ENCODE measurements around the gene YBEY. TPM values are rescaled to one million over a fixed set of nuclear protein-coding genes. Genes with fewer than 3 reads are reported as not detected.

The YBEY gene
- total RNA-seq, 2 donors from 2014 or later, result 8.0 to 12.4 TPM

DNA sequence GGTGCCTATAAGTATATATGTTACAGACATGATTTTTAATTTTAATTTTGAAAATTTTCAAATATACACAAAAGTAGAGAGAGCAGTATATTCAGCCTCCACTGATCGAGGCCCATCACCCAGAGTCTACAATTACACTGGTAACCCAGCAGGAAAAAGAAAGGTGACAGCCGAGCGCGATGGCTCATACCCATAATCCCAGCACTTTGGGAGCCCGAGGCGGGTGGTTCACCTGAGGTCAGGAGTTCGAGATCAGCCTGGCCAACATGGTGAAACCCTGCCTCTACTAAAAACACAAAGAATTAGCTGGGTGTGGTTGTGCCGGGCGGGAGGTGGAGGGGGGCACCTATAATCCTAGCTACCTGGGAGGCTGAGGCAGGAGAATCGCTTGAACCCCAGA is 1.4 kb downstream of the YBEY start:
- H3K27ac ChIP-seq, result peak overlapping the region; percentile 55
- H3K27me3 ChIP-seq, result no peaks in the 10 kb centered on the region
- H3K4me1 ChIP-seq, result peaks cover 29% of the 10 kb centered on the region
- no peak overlapping the region for H3K9ac ChIP-seq (ENCODE audit: low read depth in 2 of 2, low read length in 2 of 2)
- H3K9me3 ChIP-seq, result no peaks in the 10 kb centered on the region
- no peaks in the 10 kb centered on the region for H3K36me3 ChIP-seq
- intact Hi-C loops (cut with DNase I), result loop anchor here (5.0 kb wide), 1 partner anchor 35 kb away; the partner anchor contains the start of genes C21orf58 and PCNT
- no peak for DNase-seq
- TF ChIP-seq, protein P1, sequence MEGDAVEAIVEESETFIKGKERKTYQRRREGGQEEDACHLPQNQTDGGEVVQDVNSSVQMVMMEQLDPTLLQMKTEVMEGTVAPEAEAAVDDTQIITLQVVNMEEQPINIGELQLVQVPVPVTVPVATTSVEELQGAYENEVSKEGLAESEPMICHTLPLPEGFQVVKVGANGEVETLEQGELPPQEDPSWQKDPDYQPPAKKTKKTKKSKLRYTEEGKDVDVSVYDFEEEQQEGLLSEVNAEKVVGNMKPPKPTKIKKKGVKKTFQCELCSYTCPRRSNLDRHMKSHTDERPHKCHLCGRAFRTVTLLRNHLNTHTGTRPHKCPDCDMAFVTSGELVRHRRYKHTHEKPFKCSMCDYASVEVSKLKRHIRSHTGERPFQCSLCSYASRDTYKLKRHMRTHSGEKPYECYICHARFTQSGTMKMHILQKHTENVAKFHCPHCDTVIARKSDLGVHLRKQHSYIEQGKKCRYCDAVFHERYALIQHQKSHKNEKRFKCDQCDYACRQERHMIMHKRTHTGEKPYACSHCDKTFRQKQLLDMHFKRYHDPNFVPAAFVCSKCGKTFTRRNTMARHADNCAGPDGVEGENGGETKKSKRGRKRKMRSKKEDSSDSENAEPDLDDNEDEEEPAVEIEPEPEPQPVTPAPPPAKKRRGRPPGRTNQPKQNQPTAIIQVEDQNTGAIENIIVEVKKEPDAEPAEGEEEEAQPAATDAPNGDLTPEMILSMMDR (IDR thresholded peaks at IDR 0.05), result no peak
- no peak overlapping the region for H3K4me3 ChIP-seq

DNA sequence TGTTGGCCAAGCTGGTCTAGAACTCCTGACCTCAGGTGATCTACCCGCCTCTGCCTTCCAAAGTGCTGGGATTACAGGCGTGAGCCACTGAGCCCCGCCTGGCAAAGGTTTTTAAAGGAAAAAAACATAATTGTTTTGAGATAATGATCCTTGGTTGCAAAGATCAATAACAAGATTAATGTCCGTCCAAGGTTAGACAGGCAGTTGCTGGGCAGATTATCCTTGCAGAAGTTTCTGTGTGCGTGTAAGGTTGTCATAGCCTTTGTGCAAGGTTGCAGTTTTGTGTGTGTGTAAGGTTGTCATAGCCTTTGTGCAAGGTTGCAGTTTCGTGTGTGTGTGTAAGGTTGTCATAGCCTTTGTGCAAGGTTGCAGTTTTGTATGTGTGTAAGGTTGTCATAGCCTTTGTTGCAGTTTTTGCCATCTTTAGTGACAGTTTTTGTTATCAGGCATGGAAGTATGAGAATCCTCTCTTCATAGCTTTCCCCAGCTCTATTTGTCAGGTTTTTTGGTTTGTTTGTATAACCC is 3.6 kb downstream of the YBEY start:
- H3K27ac ChIP-seq, result no peak overlapping the region
- intact Hi-C loops (cut with DNase I), result loop anchor here (5.0 kb wide), 1 partner anchor 33 kb away; the partner anchor contains the start of genes C21orf58 and PCNT
- TF ChIP-seq, protein P1 (IDR thresholded peaks at IDR 0.05), result no peak
- no peak overlapping the region for H3K4me3 ChIP-seq
- no peaks in the 10 kb centered on the region for H3K36me3 ChIP-seq
- H3K27me3 ChIP-seq, result no peaks in the 10 kb centered on the region
- DNase-seq, result no peak
- H3K9me3 ChIP-seq, result no peaks in the 10 kb centered on the region
- no peak overlapping the region for H3K9ac ChIP-seq (ENCODE audit: low read depth in 2 of 2, low read length in 2 of 2)
- H3K4me1 ChIP-seq, result peaks cover 13% of the 10 kb centered on the region

DNA sequence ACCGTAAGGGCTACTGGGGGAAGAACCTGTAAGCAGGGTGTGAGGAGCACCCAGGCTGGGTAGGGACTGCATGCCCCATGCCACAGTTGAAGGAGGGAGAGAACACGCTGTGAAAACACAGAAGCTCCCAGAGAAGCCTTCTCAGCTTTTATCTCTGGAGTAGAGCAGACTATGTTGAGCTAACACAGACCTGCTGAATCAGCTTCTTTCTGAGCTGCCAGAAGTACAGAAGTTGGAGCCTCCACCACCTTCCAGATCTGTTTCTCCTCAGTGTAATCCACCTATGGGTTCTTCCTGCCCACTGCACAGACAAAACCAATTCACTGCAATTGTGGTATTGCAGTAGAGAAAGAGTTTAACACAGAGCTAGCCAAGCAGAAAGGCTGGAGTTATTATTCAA is 5.4 kb downstream of the YBEY start:
- Histone ChIP-seq H3K9me3 (no peaks in the 10 kb centered on the region), H3K27me3 (no peaks in the 10 kb centered on the region), H3K4me3 (no peak overlapping the region), H3K9ac (ENCODE audit: low read depth in 2 of 2, low read length in 2 of 2) (no peak overlapping the region), H3K4me1 (peaks cover 7% of the 10 kb centered on the region), H3K27ac (no peak overlapping the region), H3K36me3 (no peaks in the 10 kb centered on the region)
- intact Hi-C loops (cut with DNase I), result no loop called here
- no peak for DNase-seq
- TF ChIP-seq, protein P1 (IDR thresholded peaks at IDR 0.05), result no peak

DNA sequence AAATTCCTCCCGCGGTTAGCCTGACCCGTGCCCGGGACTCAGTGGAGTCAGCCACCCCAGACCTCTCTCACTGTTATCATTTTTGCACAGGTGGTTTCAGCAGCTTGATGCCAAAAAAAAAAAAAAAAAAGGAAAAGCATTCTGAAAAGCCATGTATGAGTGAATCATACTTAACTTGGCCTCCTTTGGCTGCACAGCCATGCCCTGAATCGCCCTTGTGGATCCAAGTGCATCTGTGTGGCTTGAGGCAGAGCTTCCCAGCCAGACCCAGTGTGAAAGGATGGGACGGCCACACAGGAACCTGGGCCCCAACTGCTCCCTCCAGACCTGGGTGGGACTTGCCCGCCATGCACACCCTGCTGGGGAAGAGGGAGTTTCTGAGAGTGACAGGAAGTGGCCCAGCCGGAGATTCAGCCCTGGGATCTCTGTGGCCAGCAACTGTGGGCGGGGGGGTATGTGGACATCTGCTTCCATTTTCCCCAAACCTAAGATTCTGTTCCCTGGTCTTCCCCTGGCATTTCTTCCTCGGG is 8.6 kb downstream of the YBEY start:
- no peaks in the 10 kb centered on the region for H3K4me1 ChIP-seq

DNA sequence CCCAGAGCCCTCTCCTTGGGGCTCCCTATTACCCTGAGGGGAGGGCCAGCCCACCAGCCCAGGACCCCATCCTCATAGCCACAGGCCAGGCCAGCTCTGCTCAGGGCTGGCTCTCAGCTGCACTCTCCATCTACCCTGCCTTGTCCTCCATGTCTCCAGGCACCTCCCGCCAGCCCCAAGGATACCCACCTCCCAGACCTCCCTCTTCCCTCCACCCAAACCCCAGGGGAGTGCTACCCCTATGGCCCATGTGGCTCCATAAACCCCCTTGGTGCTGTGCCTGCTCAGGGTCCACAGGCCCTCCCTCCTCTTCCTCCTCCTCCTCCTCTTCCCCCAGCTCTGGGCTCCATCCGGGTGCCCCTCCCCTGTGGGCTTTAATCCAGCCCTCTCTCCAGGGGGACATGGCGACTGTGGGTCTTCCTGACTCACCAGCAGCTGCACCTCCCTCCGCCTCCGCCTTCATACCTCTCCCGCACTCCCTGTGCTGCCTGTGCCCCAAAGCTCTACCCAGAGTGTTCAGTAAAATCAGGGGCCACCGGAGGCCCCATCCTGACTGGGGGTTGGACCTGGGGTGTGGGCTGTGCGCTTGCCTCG is 9.1 kb downstream of the YBEY start:
- DNase-seq, result no peak
- H3K9me3 ChIP-seq, result no peaks in the 10 kb centered on the region
- TF ChIP-seq, protein P1 (IDR thresholded peaks at IDR 0.05), result no peak
- H3K4me3 ChIP-seq, result no peak overlapping the region
- no peaks in the 10 kb centered on the region for H3K27me3 ChIP-seq
- H3K4me1 ChIP-seq, result no peaks in the 10 kb centered on the region
- intact Hi-C loops (cut with DNase I), result no loop called here
- H3K27ac ChIP-seq, result no peak overlapping the region
- no peaks in the 10 kb centered on the region for H3K36me3 ChIP-seq
- H3K9ac ChIP-seq (ENCODE audit: low read depth in 2 of 2, low read length in 2 of 2), result no peak overlapping the region

More for the DNA sequence above, 8.6 kb downstream of the YBEY start:
- DNase-seq, result no peak
- no peaks in the 10 kb centered on the region for H3K27me3 ChIP-seq
- no peak overlapping the region for H3K9ac ChIP-seq (ENCODE audit: low read depth in 2 of 2, low read length in 2 of 2)
- intact Hi-C loops (cut with DNase I), result no loop called here
- TF ChIP-seq, protein P1 (IDR thresholded peaks at IDR 0.05), result no peak
- H3K36me3 ChIP-seq, result no peaks in the 10 kb centered on the region
- H3K9me3 ChIP-seq, result no peaks in the 10 kb centered on the region
- H3K4me3 ChIP-seq, result no peak overlapping the region
- no peak overlapping the region for H3K27ac ChIP-seq

Data from colonic mucosa (tissue), 4 donors.